GM10248 (cell line): ENCODE data around the gene WNT9A.
A peak's percentile ranks its signal among the peaks of the same experiment; 100 is the strongest.

ENCODE experiments used
- CTCF ChIA-PET: fragments of 300-600 bp; sonication (Branson Sonifier 250); formaldehyde crosslinking; extraction: SDS; loops from one replicate; lab custom pipeline; 2021; ENCODE audit warnings: antibody characterized with exemption; lab: Yijun Ruan, JAX
- POLR2A ChIA-PET: fragments of 350-650 bp; sonication (Branson Sonifier 250); formaldehyde crosslinking; extraction: SDS; loops from one replicate; lab custom pipeline; 2020; ENCODE audit warnings: antibody characterized with exemption; lab: Yijun Ruan, JAX
- DNase-seq: peaks from one replicate; pipeline ENCODE4 v3.0.0; 2012; ENCODE audit errors: extremely low spot score
- TF ChIP-seq, protein P1 (sequence below): IDR thresholded peaks from 2 replicates; pipeline ENCODE4 v1.5.1; 2012; ENCODE audit warnings: mild to moderate bottlenecking, low read depth; ENCODE audit errors: extremely low read depth, missing control alignments, control extremely low read depth

Gene WNT9A

DNA sequence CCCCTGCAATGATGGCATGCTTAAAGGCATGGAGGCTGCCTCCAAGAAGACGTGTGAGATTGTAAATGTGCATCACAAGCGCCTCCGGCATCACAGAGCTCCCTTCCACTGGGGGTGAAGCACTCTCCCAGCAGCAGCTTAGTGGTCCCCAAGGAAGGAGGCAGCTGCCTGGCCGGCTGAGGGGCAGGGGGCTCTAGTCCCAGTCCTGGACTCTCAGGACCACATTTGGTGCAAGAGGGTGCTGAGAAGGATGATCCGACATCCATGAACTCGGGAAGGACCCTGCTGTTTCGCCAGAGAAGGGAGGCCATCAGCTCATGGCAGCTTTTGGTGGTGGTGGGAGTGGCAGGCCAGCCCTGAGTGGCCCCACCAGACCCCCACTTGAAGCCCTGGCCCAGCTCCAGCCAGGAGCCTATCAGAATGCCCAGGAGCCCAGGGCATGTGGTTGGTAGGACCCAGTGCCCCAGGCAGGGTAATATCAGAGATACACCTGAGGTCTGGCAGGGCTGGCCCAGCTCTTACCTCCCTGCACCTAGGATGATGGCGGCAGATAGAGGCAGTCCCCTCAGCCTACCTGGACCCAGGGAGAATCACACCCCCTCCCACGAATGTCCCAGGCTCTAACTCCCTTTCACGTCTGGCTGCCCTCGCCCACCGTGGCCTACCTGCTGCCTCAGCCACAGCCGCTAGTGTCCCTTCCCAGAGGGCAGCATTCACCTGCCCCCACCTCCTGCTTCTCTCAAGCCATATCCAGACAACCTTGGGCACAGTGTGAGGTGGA is 2.4 kb upstream of the WNT9A start:
- CTCF ChIA-PET: interaction anchor here (1.1 to 1.2 kb wide), 2 partner anchors 8 to 188 kb away, joined by 3 to 4 read pairs; no protein-coding TSS in a partner anchor
- POLR2A ChIA-PET: no interaction called here
- no peak for DNase-seq
- TF ChIP-seq, protein P1, sequence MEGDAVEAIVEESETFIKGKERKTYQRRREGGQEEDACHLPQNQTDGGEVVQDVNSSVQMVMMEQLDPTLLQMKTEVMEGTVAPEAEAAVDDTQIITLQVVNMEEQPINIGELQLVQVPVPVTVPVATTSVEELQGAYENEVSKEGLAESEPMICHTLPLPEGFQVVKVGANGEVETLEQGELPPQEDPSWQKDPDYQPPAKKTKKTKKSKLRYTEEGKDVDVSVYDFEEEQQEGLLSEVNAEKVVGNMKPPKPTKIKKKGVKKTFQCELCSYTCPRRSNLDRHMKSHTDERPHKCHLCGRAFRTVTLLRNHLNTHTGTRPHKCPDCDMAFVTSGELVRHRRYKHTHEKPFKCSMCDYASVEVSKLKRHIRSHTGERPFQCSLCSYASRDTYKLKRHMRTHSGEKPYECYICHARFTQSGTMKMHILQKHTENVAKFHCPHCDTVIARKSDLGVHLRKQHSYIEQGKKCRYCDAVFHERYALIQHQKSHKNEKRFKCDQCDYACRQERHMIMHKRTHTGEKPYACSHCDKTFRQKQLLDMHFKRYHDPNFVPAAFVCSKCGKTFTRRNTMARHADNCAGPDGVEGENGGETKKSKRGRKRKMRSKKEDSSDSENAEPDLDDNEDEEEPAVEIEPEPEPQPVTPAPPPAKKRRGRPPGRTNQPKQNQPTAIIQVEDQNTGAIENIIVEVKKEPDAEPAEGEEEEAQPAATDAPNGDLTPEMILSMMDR: no peak

DNA sequence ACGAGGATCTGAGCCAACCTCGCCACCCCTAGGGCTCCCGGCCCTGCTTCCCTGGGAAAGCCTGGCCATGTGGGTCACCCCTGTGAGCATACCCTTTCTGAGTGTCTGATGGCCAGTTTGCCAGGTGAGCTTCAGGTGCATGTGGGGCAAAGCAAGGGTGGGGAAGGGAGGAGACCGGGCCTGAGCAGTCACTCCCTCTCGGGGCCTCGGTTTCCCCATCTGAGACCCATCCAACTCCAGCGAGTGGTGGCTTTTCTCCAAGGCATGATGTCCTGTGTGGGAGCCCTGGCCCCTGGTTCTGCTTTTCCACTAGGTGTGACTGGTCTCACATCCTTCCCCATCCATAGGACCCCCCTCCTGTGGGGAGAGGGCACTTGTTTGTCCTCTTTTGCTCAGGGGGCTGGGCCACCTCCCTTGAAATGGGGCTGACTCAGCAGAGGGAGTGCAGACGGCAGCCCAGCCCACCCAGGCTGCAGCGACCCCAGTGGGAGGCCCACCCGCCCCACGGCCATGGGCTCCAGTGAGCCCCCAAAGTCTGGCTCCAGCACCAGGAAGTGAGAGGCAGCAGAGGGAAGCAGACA is 1.7 kb upstream of the WNT9A start:
- DNase-seq: no peak
- TF ChIP-seq, protein P1: no peak
- ChIA-PET POLR2A (no interaction called here), CTCF (interaction anchor here (1.1 to 1.2 kb wide), 2 partner anchors 9 to 187 kb away, joined by 3 to 4 read pairs; no protein-coding TSS in a partner anchor)

DNA sequence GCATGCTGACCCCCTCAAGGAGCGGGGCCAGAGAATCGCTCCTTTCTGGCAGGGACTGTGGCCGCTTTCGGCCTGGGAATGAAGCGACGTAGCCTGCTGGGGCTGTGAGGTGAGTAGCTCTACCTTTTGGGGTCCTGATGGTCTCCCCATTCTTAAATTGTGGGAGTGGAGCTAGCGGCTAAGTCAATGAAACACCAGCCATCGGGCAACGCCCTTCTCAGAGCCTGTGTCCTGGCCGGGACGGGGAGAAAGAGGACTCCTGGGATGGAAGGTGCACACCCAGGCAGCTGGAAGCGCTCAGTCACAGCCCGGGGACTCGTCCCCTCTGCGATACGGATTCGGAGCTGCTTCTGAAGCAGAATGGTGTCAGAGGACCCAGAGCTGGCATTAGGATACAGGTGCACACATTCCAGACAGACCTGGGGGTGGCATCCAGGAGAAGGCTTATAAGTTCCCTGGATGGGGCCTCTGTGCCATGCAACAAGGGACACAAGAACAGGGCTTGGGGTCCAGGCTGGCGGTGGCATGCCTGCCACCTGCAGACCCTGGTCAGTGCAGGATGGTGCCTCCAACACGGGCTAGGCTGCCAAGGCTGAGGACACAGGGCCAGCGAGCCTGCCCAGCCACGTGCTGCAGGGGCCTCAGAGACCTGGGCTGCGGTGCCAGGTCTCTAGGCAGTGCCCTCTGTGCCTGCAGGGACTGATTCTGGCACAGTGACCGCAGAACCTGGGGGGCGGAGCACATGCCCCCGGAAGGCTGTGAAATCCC is 945 bp upstream of the WNT9A start:
- DNase-seq: no peak
- TF ChIP-seq, protein P1: no peak
- POLR2A ChIA-PET: no interaction called here
- CTCF ChIA-PET: interaction anchor here (1.8 to 2.0 kb wide), 2 partner anchors 186 to 467 kb away, joined by 4 to 7 read pairs; no protein-coding TSS in a partner anchor

DNA sequence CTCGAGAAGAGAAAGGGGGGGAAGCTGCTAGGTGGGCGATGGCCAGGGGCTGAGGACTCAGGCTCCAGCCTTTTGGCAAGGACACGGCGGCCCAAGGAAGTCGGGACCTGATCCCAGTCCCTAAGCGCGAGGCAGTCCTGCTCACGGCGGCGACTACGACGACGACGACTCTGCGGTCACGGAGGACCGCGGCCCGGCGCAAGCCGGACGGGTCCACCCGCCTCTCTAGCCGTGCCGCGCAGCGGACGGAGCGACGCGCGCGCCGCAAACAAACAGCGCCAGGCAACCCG is 401 bp downstream of the WNT9A start:
- CTCF ChIA-PET: interaction anchor here (0.7 to 2.0 kb wide), 4 partner anchors 183 to 465 kb away, joined by 3 to 7 read pairs (median 4); no protein-coding TSS in a partner anchor

DNA sequence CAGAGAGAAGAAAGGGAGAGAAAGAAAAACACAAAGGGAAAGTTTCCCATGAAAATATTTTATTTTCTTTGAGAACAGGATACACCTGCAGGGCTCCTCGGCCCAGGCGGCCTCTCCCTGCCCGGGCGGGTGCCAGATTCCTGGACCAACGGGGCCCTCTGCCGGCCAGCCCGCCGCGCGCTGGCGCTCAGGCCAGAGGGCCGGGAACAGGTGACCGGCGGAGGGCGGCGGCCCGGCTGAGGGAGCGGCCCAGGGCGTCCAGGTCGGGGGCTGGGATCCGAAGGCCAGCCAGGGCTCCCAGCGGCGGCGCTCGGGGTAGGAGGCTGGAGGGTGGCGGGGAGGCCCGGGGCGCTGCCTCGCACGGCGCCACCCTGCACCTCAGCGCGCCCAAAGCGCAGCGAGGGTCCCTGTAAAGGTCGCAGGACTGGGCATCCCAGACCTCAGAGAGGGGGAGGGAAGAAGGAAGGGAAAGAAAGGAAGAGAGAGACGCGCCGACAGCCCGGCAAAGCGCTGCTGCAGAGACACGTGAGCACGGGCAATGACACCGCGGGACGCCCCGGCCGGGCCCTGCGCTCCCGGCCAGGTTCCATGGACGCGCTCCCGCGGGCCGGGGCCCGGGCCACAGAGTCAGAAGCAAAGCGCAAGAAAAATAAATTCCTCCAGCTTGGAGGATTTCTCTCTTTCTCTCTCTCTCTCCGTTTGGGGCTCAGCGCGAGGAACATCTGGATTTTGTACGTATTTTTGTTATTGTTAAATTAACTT is 927 bp downstream of the WNT9A start:
- TF ChIP-seq, protein P1: peak; percentile 71
- POLR2A ChIA-PET: no interaction called here
- CTCF ChIA-PET: interaction anchor here (0.7 to 2.0 kb wide), 5 partner anchors 182 to 465 kb away, joined by 3 to 8 read pairs (median 4); no protein-coding TSS in a partner anchor
- peak; percentile 86 for DNase-seq

More for the DNA sequence above, 401 bp downstream of the WNT9A start:
- TF ChIP-seq, protein P1: no peak
- POLR2A ChIA-PET: no interaction called here
- DNase-seq: no peak
